Gastrocnemius medialis (tissue), 4 donors: Measurements from ENCODE around the gene HRK.

Source experiments
- POLR2A ChIP-seq, 2 donors: fragments of 450-650 bp; IDR thresholded peaks; one replicate each; pipeline ENCODE4 v1.6.1; 2017; ENCODE audit warnings: antibody characterized with exemption in 2 of 2, mild to moderate bottlenecking in 2 of 2, moderate library complexity in 2 of 2
- TF ChIP-seq, protein P1 (sequence below), 5 experiments: fragments of 450-650 bp in 3 of 5; fragments of 200-600 bp in 2 of 5; sonication (generic) in 2 of 5; IDR thresholded peaks in 4 of 5; conservative IDR thresholded peaks in 1 of 5; 1 replicate in 4 of 5; 2 replicates in 1 of 5; pipeline ENCODE4 v1.5.1; 2016 to 2019; ENCODE audit warnings: antibody characterized with exemption in 5 of 5, mild to moderate bottlenecking in 3 of 5, moderate library complexity in 3 of 5

DNA sequence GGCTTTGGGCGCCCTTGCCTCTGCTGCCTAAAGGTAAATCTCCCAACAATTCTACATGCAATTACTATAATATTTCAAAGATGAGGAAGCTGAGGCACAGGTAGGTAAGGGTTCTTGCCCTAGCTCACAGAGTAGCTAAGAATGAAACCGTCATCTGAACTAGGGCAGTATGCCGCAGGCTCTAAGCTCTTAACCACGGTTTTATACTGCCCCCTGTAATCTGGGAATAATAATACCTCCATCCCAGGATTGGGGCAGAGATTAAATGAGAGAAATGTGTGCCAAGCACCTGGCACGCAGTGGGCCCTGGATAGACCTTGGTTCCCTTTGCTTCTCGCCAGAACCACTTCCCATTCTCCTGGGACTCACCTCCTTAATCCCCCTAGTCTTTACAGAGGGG, 1.5 kb upstream of the HRK start:
- TF ChIP-seq, protein P1, sequence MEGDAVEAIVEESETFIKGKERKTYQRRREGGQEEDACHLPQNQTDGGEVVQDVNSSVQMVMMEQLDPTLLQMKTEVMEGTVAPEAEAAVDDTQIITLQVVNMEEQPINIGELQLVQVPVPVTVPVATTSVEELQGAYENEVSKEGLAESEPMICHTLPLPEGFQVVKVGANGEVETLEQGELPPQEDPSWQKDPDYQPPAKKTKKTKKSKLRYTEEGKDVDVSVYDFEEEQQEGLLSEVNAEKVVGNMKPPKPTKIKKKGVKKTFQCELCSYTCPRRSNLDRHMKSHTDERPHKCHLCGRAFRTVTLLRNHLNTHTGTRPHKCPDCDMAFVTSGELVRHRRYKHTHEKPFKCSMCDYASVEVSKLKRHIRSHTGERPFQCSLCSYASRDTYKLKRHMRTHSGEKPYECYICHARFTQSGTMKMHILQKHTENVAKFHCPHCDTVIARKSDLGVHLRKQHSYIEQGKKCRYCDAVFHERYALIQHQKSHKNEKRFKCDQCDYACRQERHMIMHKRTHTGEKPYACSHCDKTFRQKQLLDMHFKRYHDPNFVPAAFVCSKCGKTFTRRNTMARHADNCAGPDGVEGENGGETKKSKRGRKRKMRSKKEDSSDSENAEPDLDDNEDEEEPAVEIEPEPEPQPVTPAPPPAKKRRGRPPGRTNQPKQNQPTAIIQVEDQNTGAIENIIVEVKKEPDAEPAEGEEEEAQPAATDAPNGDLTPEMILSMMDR (IDR thresholded peaks at IDR 0.05 in 4 of 5, conservative IDR thresholded peaks at IDR 0.05 in 1 of 5) = no peak
- TF ChIP-seq POLR2A (IDR thresholded peaks at IDR 0.05) = no peak
